Muscle of leg (tissue), 11 donors: ENCODE results near the gene CXCR5. TPM values are rescaled to one million over a fixed set of nuclear protein-coding genes. Genes with fewer than 3 reads are reported as not detected.

Experiments
- DNase-seq: peaks from one replicate; pipeline ENCODE4 v3.0.0; 2013
- H3K27ac ChIP-seq: one replicate; pipeline ENCODE4 v1.5.1; 2013; ENCODE audit warnings: mild to moderate bottlenecking, low read length, control low read depth
- H3K27me3 ChIP-seq: one replicate; pipeline ENCODE4 v1.6.1; 2013; ENCODE audit warnings: low read length; ENCODE audit not compliant: control insufficient read depth, insufficient read depth
- H3K36me3 ChIP-seq: one replicate; pipeline ENCODE4 v1.6.1; 2013; ENCODE audit warnings: low read length; ENCODE audit not compliant: control insufficient read depth, insufficient read depth
- H3K4me1 ChIP-seq: one replicate; pipeline ENCODE4 v1.6.1; 2013; ENCODE audit warnings: low read length; ENCODE audit not compliant: control insufficient read depth, insufficient read depth
- H3K4me3 ChIP-seq: one replicate; pipeline ENCODE4 v1.5.1; 2013; ENCODE audit warnings: low read length, control low read depth
- H3K9me3 ChIP-seq: replicated peaks from 2 replicates; pipeline ENCODE4 v1.6.1; 2013; ENCODE audit warnings: low read depth, low read length; ENCODE audit not compliant: control insufficient read depth
- WGBS: methylation state at CpG from one replicate; pipeline ENCODE4 v1.1.5; 2013; ENCODE audit warnings: missing lambda C conversion rate; ENCODE audit not compliant: insufficient coverage; 5-methylcytosine and 5-hydroxymethylcytosine counted together
- polyA plus RNA-seq, 8 donors: library from polyadenylated mRNA; unstranded; fragments of 120-200 nt; gene quantifications; one replicate each; pipeline versions ENCODE4 v1.2.1 to v1.2.3, GENCODE V29; 2013; ENCODE audit warnings: inconsistent platforms in 1 of 8, low replicate concordance in 1 of 8; ENCODE audit not compliant: insufficient read length in 8 of 8, insufficient read depth in 1 of 8
- total RNA-seq: library from RNA; stranded (reverse); fragments of 120-200 nt; gene quantifications from one replicate; pipeline ENCODE4 v1.2.4, GENCODE V29; 2013

CXCR5 gene
- total and polyA plus RNA-seq, 9 donors, result under 0.01 to 0.14 (median 0.07) TPM; not detected in 6

GRCh38 chr11:118845369-118845768, 38.3 kb upstream of the CXCR5 start:
- Histone ChIP-seq H3K4me1 (no peaks in the 10 kb centered on the region), H3K9me3 (no peaks in the 10 kb centered on the region), H3K27ac (no peak overlapping the region), H3K36me3 (no peaks in the 10 kb centered on the region), H3K4me3 (no peak overlapping the region), H3K27me3 (peaks cover 4% of the 10 kb centered on the region)
- DNase-seq, result no peak

GRCh38 chr11:118846181-118846935, 37.3 kb upstream of the CXCR5 start:
- Histone ChIP-seq H3K4me1 (no peaks in the 10 kb centered on the region), H3K9me3 (no peaks in the 10 kb centered on the region), H3K27ac (no peak overlapping the region), H3K36me3 (no peaks in the 10 kb centered on the region), H3K4me3 (no peak overlapping the region), H3K27me3 (peaks cover 4% of the 10 kb centered on the region)
- DNase-seq, result no peak
- WGBS, result 83% methylated on average over 1 of the region's 3 CpGs

GRCh38 chr11:118849825-118850224, 33.9 kb upstream of the CXCR5 start:
- Histone ChIP-seq H3K27me3 (peaks cover 2% of the 10 kb centered on the region), H3K9me3 (no peaks in the 10 kb centered on the region), H3K4me3 (no peak overlapping the region), H3K4me1 (no peaks in the 10 kb centered on the region), H3K36me3 (no peaks in the 10 kb centered on the region), H3K27ac (no peak overlapping the region)
- WGBS, result no CpG with 5 or more reads among the region's 4 CpGs
- no peak for DNase-seq

GRCh38 chr11:118851970-118852369, 31.7 kb upstream of the CXCR5 start:
- no peaks in the 10 kb centered on the region for H3K27me3 ChIP-seq
- no peak overlapping the region for H3K4me3 ChIP-seq
- H3K4me1 ChIP-seq, result no peaks in the 10 kb centered on the region
- no peak for DNase-seq
- WGBS, result 82% methylated on average over 2 of the region's 3 CpGs
- H3K36me3 ChIP-seq, result no peaks in the 10 kb centered on the region
- no peak overlapping the region for H3K27ac ChIP-seq
- no peaks in the 10 kb centered on the region for H3K9me3 ChIP-seq

GRCh38 chr11:118853678-118854077, 30.0 kb upstream of the CXCR5 start:
- Histone ChIP-seq H3K4me3 (no peak overlapping the region), H3K27me3 (no peaks in the 10 kb centered on the region), H3K36me3 (no peaks in the 10 kb centered on the region), H3K27ac (no peak overlapping the region), H3K9me3 (no peaks in the 10 kb centered on the region), H3K4me1 (no peaks in the 10 kb centered on the region)
- no peak for DNase-seq
- WGBS, result 92% methylated on average over 11 of the region's 12 CpGs

- Histone ChIP-seq H3K4me1 (no peaks in the 10 kb centered on the region), H3K36me3 (no peaks in the 10 kb centered on the region), H3K9me3 (no peaks in the 10 kb centered on the region), H3K4me3 (no peak overlapping the region), H3K27ac (no peak overlapping the region), H3K27me3 (no peaks in the 10 kb centered on the region)
- DNase-seq, result no peak
- WGBS, result no CpG with 5 or more reads among the region's 4 CpGs
These were observed 27.4 kb upstream of the CXCR5 start for GRCh38 chr11:118856314-118856713.

GRCh38 chr11:118857385-118857784, 26.3 kb upstream of the CXCR5 start:
- no peak for DNase-seq
- no peak overlapping the region for H3K27ac ChIP-seq
- no peaks in the 10 kb centered on the region for H3K9me3 ChIP-seq
- H3K4me3 ChIP-seq, result no peak overlapping the region
- no peaks in the 10 kb centered on the region for H3K27me3 ChIP-seq
- no peaks in the 10 kb centered on the region for H3K4me1 ChIP-seq
- no peaks in the 10 kb centered on the region for H3K36me3 ChIP-seq
- 87% methylated on average over 3 of the region's 5 CpGs for WGBS

GRCh38 chr11:118859973-118860372, 23.7 kb upstream of the CXCR5 start:
- DNase-seq, result no peak
- no peaks in the 10 kb centered on the region for H3K27me3 ChIP-seq
- H3K27ac ChIP-seq, result no peak overlapping the region
- no peaks in the 10 kb centered on the region for H3K9me3 ChIP-seq
- H3K4me1 ChIP-seq, result no peaks in the 10 kb centered on the region
- H3K36me3 ChIP-seq, result no peaks in the 10 kb centered on the region
- WGBS, result no CpG with 5 or more reads among the region's 4 CpGs
- H3K4me3 ChIP-seq, result no peak overlapping the region

- DNase-seq, result no peak
- peaks cover 13% of the 10 kb centered on the region for H3K4me1 ChIP-seq
- H3K27me3 ChIP-seq, result no peaks in the 10 kb centered on the region
- H3K9me3 ChIP-seq, result no peaks in the 10 kb centered on the region
- H3K4me3 ChIP-seq, result no peak overlapping the region
- H3K27ac ChIP-seq, result no peak overlapping the region
- H3K36me3 ChIP-seq, result no peaks in the 10 kb centered on the region
- WGBS, result no CpG with 5 or more reads among the region's 2 CpGs
These were observed 15.0 kb upstream of the CXCR5 start for GRCh38 chr11:118868659-118869058.

GRCh38 chr11:118870396-118871343, 13.0 kb upstream of the CXCR5 start:
- H3K27me3 ChIP-seq, result no peaks in the 10 kb centered on the region
- WGBS, result 19% methylated on average over 8 of the region's 14 CpGs
- peaks cover 13% of the 10 kb centered on the region for H3K4me1 ChIP-seq
- peak overlapping the region; percentile 82 for H3K27ac ChIP-seq
- H3K9me3 ChIP-seq, result no peaks in the 10 kb centered on the region
- H3K36me3 ChIP-seq, result no peaks in the 10 kb centered on the region
- DNase-seq, result peak; percentile 26
- H3K4me3 ChIP-seq, result no peak overlapping the region
